Large intestine (tissue), 12 donors: ENCODE data around the gene ABCC9. TPM values are rescaled to one million over a fixed set of nuclear protein-coding genes. Genes with fewer than 3 reads are reported as not detected.

Experiments
- DNase-seq, 2 donors: peaks; one replicate each; pipeline versions ENCODE4 v3.0.0 to v3.0.0-alpha.2; 2013
- H3K27ac ChIP-seq: one replicate; pipeline ENCODE4 v1.5.1; 2013; ENCODE audit warnings: low read length
- H3K27me3 ChIP-seq: 2 replicates; pipeline ENCODE4 v1.6.1; 2013; ENCODE audit warnings: low read length; ENCODE audit not compliant: control insufficient read depth, insufficient read depth
- H3K36me3 ChIP-seq: 2 replicates; pipeline ENCODE4 v1.6.1; 2013; ENCODE audit warnings: low read length; ENCODE audit not compliant: control insufficient read depth, insufficient read depth
- H3K4me1 ChIP-seq: one replicate; pipeline ENCODE4 v1.6.1; 2013; ENCODE audit warnings: low read length; ENCODE audit not compliant: control insufficient read depth, insufficient read depth
- H3K4me3 ChIP-seq: one replicate; pipeline ENCODE4 v1.5.1; 2013; ENCODE audit warnings: low read length
- H3K9me3 ChIP-seq: one replicate; pipeline ENCODE4 v1.6.1; 2013; ENCODE audit warnings: mild to moderate bottlenecking, low read depth, low read length, moderate library complexity; ENCODE audit not compliant: control insufficient read depth
- WGBS: methylation state at CpG from one replicate; pipeline ENCODE4 v1.1.5; 2013; ENCODE audit warnings: low lambda C conversion rate; ENCODE audit not compliant: insufficient coverage; 5-methylcytosine and 5-hydroxymethylcytosine counted together
- long read RNA-seq, 11 donors: transcript quantifications; one replicate each; lab custom pipeline, GENCODE V29; 2026
- polyA plus RNA-seq: library from polyadenylated mRNA; unstranded; fragments of 120-200 nt; gene quantifications from one replicate; pipeline ENCODE4 v1.2.1, GENCODE V29; 2013

ABCC9 gene
- polyA plus RNA-seq = 7.4 TPM
- long read RNA-seq, donor 1 = 0 reads
- long read RNA-seq, donor 2 = 0 reads
- long read RNA-seq, donor 3 = 0 reads
- long read RNA-seq, donor 4 = 0 reads
- long read RNA-seq, donor 5 = 0 reads
- long read RNA-seq, donor 6 = 0 reads
- long read RNA-seq, donor 7 = 0 reads
- long read RNA-seq, donor 8 = 0 reads
- long read RNA-seq, donor 9, partial matches to known transcripts = 0 of 1 reads
- long read RNA-seq, donor 9, other reads (novel, unspliced or antisense) = 0 of 1 reads
- long read RNA-seq, donor 10 = 0 reads
- long read RNA-seq, donor 11 = 0 reads

DNA sequence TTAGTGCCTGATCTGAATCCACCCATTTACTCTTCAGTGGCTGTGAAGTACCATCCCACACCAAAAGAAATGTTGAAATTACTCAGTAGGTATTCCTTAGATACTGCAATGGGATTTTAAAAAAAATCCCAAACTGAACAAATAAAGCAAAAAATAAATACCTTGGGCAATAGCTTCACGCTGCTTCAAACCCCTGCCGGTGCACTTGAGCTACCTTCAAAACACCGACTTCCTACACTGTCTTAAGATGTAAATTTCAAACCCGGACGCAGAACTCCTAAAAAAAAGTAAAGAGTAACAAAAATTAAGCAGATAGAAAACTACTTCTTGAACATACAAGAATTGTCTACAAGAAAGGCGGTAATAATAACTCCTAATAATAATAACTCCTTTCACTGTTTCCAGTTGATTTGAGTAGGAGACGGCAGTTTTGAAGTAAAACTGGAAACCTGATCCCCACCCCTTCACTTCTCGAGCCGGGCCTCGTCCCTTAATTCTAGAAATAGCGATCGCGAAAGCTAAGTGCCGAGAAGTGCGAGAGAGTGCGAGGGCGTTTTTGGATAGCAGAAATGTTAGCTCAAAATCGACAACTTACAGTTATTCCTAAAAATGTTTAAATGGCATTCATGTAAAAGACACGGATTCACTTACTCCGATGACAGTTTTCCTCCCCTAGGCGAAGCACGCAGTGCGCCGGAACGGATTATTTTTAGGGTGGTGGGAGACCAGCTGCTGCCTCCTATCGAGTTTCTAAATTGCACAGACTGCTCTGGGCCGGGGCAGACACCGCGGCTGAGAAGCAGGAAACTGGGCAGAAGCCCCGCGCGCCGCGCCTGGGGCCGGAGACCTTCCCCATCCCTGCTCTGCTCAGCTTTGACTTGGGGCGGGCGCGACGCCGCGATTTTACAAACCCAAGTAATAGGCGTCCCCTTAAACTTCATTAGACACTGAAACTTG is at the start of gene ABCC9:
Gene ABCC9, minus strand, starts transcription at position 878 of the 957 bp plus-strand sequence. CDS start 4,752 bp downstream, outside the sequence.
- WGBS = 17% methylated on average over 13 of the region's 42 CpGs
- H3K4me3 ChIP-seq = peak within 1 kb of the TSS; percentile 30

GRCh38 chr12:21989819-21990412 is 48.7 kb upstream of the ABCC9 start:
- Histone ChIP-seq H3K9me3 (no peaks in the 10 kb centered on the region), H3K27me3 (no peaks in the 10 kb centered on the region), H3K4me3 (no peak overlapping the region), H3K4me1 (peaks cover 22% of the 10 kb centered on the region), H3K36me3 (no peaks in the 10 kb centered on the region), H3K27ac (no peak overlapping the region)
- peak in 1 of 2 donors; percentile 13 for DNase-seq
- 75% methylated on average over 2 of the region's 5 CpGs for WGBS

More for the DNA sequence above, at the start of gene ABCC9:
- Histone ChIP-seq H3K27me3 (peaks cover 38% of the 10 kb centered on the region), H3K27ac (peak within 1 kb of the TSS; percentile 42), H3K4me1 (no peaks in the 10 kb centered on the region), H3K36me3 (no peaks in the 10 kb centered on the region), H3K9me3 (peaks cover 6% of the 10 kb centered on the region)
- peak in 1 of 2 donors; percentile 43 for DNase-seq

DNA sequence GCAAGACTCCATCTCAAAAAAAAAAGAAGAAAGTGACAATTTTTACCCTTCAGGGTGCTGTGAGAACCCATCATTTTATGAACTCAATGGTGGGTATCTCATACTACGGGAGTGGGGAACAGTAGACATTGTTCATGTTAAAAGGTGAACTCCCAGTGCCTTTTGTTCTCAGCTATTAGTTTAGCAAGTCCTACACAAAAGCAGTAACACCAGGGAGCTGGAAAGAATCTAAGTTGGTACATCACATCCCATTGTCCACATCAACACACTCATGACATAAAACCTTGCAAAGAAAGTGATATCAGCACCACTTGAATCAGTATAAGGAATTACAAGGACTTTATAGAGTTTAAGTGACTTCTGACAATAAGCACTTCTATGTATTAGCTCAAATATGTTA is 47.4 kb upstream of the ABCC9 start:
- H3K27me3 ChIP-seq = no peaks in the 10 kb centered on the region
- no peaks in the 10 kb centered on the region for H3K36me3 ChIP-seq
- DNase-seq = no peak
- H3K4me1 ChIP-seq = peaks cover 19% of the 10 kb centered on the region
- no CpG with 5 or more reads among the region's 1 CpG for WGBS
- H3K4me3 ChIP-seq = no peak overlapping the region
- no peaks in the 10 kb centered on the region for H3K9me3 ChIP-seq
- H3K27ac ChIP-seq = no peak overlapping the region

DNA sequence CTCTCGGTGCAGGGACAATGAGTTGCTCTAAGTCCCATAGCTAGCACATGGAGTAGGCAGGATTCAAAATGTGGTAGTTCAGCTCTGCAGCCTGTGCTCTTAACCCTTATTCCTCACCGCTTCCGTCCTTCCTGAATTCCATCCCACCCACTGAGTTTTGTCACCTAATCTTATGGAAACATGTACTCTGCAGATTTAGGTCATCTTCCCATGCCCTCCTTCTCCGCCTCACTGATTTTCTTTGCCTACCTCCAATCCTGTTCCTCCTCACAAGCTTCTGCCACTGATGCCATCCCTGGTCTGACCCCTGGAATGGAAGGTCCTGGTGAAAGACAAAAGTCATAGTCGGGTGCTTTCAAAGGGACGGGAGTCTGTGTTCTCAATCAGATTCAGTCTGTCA is 46.5 kb upstream of the ABCC9 start:
- DNase-seq = no peak
- Histone ChIP-seq H3K4me1 (peaks cover 17% of the 10 kb centered on the region), H3K36me3 (no peaks in the 10 kb centered on the region), H3K27me3 (no peaks in the 10 kb centered on the region), H3K27ac (no peak overlapping the region), H3K4me3 (no peak overlapping the region), H3K9me3 (no peaks in the 10 kb centered on the region)
- WGBS = 100% methylated on average over 3 of the region's 6 CpGs

DNA sequence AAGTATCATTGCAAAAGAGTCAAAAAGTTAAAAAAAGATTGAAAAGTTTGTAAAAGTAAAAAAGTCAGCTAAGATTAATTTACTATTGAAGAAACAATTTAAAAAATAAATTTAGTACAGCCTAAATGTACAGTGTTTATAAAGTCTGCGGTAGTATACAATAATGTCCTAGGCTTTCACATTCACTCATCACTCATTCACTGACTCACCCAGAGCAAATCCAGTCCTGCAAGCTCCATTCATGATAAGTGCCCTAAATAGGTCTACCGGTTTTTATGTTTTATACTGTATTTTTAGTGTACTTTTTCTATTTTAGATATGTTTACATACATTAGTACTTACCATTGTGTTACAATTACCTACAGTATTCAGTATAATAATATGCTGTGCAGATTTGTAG is 43.9 kb upstream of the ABCC9 start:
- WGBS = 67% methylated on average over 1 of the region's 2 CpGs
- H3K9me3 ChIP-seq = no peaks in the 10 kb centered on the region
- no peaks in the 10 kb centered on the region for H3K4me1 ChIP-seq
- DNase-seq = no peak
- H3K27ac ChIP-seq = no peak overlapping the region
- H3K27me3 ChIP-seq = no peaks in the 10 kb centered on the region
- H3K4me3 ChIP-seq = no peak overlapping the region
- H3K36me3 ChIP-seq = no peaks in the 10 kb centered on the region

DNA sequence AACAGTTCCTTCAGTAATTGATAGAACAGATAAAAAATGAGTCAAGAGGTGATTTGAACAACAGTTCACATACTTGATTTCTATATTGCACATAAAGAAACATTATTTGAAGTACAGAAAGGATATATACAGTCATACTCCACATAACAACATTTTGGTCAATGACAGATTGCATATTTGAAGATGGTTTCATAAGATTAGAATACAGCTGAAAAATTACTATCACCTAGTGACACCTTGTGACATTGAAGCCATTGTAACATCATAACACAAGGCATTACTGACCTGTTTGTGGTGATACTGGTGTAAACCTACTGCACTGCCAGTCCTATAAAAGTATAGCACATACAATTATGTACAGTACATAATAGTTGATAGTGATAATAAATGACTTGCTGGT is 43.1 kb upstream of the ABCC9 start:
- no peaks in the 10 kb centered on the region for H3K9me3 ChIP-seq
- H3K27ac ChIP-seq = no peak overlapping the region
- H3K4me3 ChIP-seq = no peak overlapping the region
- H3K27me3 ChIP-seq = no peaks in the 10 kb centered on the region
- H3K4me1 ChIP-seq = no peaks in the 10 kb centered on the region
- no peaks in the 10 kb centered on the region for H3K36me3 ChIP-seq
- no peak for DNase-seq

GRCh38 chr12:21983095-21983494 is 41.9 kb upstream of the ABCC9 start:
- 55% methylated on average over 3 of the region's 3 CpGs for WGBS
- Histone ChIP-seq H3K4me3 (no peak overlapping the region), H3K4me1 (no peaks in the 10 kb centered on the region), H3K9me3 (no peaks in the 10 kb centered on the region), H3K27me3 (no peaks in the 10 kb centered on the region), H3K27ac (no peak overlapping the region), H3K36me3 (no peaks in the 10 kb centered on the region)
- no peak for DNase-seq

DNA sequence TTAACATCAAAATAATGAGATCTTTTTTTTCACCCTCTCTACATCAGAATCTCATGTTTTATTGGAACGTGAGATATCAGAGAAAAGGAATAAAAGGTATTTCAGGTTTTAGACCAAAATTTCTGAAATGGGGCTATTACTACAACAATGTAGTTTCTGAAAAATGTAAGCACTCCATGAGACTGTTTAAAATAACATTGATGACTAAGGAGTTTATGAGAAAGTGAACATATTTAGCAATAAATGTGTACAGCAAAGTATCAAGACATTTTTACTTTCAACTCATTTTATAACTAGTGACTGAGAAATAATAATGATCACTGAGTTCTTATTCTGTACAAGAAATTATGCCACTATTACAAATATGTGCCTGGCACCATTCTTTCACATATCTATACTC is 39.3 kb upstream of the ABCC9 start:
- no peaks in the 10 kb centered on the region for H3K4me1 ChIP-seq
- H3K27ac ChIP-seq = no peak overlapping the region
- no peak for DNase-seq
- H3K36me3 ChIP-seq = no peaks in the 10 kb centered on the region
- 100% methylated on average over 1 of the region's 1 CpG for WGBS
- no peaks in the 10 kb centered on the region for H3K27me3 ChIP-seq
- H3K9me3 ChIP-seq = no peaks in the 10 kb centered on the region
- no peak overlapping the region for H3K4me3 ChIP-seq

DNA sequence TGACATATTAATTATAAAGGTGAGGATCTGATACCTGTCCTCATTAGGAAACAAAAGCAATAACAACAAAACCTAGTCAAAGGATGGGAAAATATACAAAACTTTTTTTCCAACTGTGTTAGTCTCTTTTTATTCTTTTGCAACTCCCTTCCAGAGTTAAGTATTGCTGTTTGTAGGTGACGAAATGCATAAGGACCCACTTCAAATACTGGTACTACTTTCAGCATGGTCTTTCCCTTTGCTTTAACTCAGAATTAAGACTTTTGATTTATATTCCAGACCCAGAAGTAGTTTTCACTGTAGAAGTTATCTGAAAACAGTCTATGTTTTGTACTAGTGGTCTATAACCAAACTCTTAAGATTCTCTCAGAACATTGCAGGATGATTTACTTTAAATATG is 34.1 kb upstream of the ABCC9 start:
- Histone ChIP-seq H3K9me3 (no peaks in the 10 kb centered on the region), H3K36me3 (no peaks in the 10 kb centered on the region), H3K27ac (no peak overlapping the region), H3K4me3 (no peak overlapping the region), H3K4me1 (no peaks in the 10 kb centered on the region), H3K27me3 (no peaks in the 10 kb centered on the region)
- 100% methylated on average over 1 of the region's 1 CpG for WGBS
- no peak for DNase-seq

GRCh38 chr12:21973221-21973620 is 32.0 kb upstream of the ABCC9 start:
- no peaks in the 10 kb centered on the region for H3K9me3 ChIP-seq
- H3K27ac ChIP-seq = no peak overlapping the region
- H3K4me1 ChIP-seq = no peaks in the 10 kb centered on the region
- no peaks in the 10 kb centered on the region for H3K36me3 ChIP-seq
- H3K4me3 ChIP-seq = no peak overlapping the region
- no peak for DNase-seq
- H3K27me3 ChIP-seq = no peaks in the 10 kb centered on the region
